Keratinocyte (primary cell): ENCODE data around the gene DUSP16. TPM values are rescaled to one million over a fixed set of nuclear protein-coding genes. Genes with fewer than 3 reads are reported as not detected.

Experiments used
- DNase-seq: peaks from one replicate; pipeline ENCODE4 v3.0.0-alpha.2; 2011; ENCODE audit warnings: low read depth, missing footprints, low spot score
- FAIRE-seq: peaks from 2 replicates; lab custom pipeline; 2011; peaks lifted over from hg19 to GRCh38; lab: Jason Lieb, UNC
- H2AFZ ChIP-seq: 2 replicates; pipeline ENCODE4 v1.6.0; 2012; ENCODE audit warnings: low read length, control low read depth, inconsistent platforms; ENCODE audit not compliant: control insufficient read depth
- H3K27ac ChIP-seq: 2 replicates; pipeline ENCODE4 v1.5.1; 2011; ENCODE audit warnings: low read length; ENCODE audit not compliant: control insufficient read depth, insufficient read depth
- H3K27me3 ChIP-seq: 3 replicates; pipeline ENCODE4 v1.6.0; 2011; ENCODE audit warnings: low read length; ENCODE audit not compliant: control insufficient read depth, insufficient read depth; ENCODE audit errors: extremely low read depth
- H3K36me3 ChIP-seq, 2 experiments: 2 replicates in 1 of 2; 3 replicates in 1 of 2; pipeline ENCODE4 v1.5.1; 2011; ENCODE audit warnings: low read length in 2 of 2, mild to moderate bottlenecking in 1 of 2; ENCODE audit not compliant: control insufficient read depth in 2 of 2, insufficient read depth in 2 of 2; ENCODE audit errors: extremely low read depth in 1 of 2
- H3K4me1 ChIP-seq: 3 replicates; pipeline ENCODE4 v1.5.1; 2011; ENCODE audit warnings: low read length; ENCODE audit not compliant: control insufficient read depth, insufficient read depth; ENCODE audit errors: extremely low read depth
- H3K4me2 ChIP-seq: 3 replicates; pipeline ENCODE4 v1.6.0; 2011; ENCODE audit warnings: low read depth, low read length; ENCODE audit not compliant: control insufficient read depth, insufficient read depth; ENCODE audit errors: extremely low read depth
- H3K4me3 ChIP-seq, 3 experiments: fragments of 200-600 bp in 1 of 3; sonication (generic) in 1 of 3; 2 replicates in 2 of 3; 3 replicates in 1 of 3; pipeline ENCODE4 v1.5.1; 2011 to 2016; ENCODE audit warnings: low read length in 3 of 3, mild to moderate bottlenecking in 3 of 3, control low read depth in 2 of 3, inconsistent platforms in 1 of 3, low read depth in 1 of 3, mixed read lengths in 1 of 3, mixed run types in 1 of 3, moderate library complexity in 1 of 3; ENCODE audit not compliant: control insufficient read depth in 2 of 3, insufficient read depth in 2 of 3; ENCODE audit errors: extremely low read depth in 1 of 3
- H3K79me2 ChIP-seq: 2 replicates; pipeline ENCODE4 v1.6.0; 2012; ENCODE audit warnings: low read length; ENCODE audit not compliant: control insufficient read depth, insufficient read depth
- H3K9ac ChIP-seq: 3 replicates; pipeline ENCODE4 v1.6.0; 2011; ENCODE audit warnings: low read length; ENCODE audit not compliant: control insufficient read depth, insufficient read depth; ENCODE audit errors: extremely low read depth
- H3K9me1 ChIP-seq: 3 replicates; pipeline ENCODE4 v1.6.0; 2011; ENCODE audit warnings: low read length; ENCODE audit not compliant: control insufficient read depth, insufficient read depth; ENCODE audit errors: extremely low read depth
- H3K9me3 ChIP-seq: 2 replicates; pipeline ENCODE4 v1.5.1; 2012; ENCODE audit warnings: low read depth, low read length; ENCODE audit not compliant: control insufficient read depth
- H4K20me1 ChIP-seq: 3 replicates; pipeline ENCODE4 v1.6.0; 2011; ENCODE audit warnings: low read length; ENCODE audit not compliant: control insufficient read depth, insufficient read depth; ENCODE audit errors: extremely low read depth
- EZH2 ChIP-seq: IDR thresholded peaks from one replicate; pipeline ENCODE4 v1.6.1; 2012; ENCODE audit warnings: inconsistent platforms, mild to moderate bottlenecking, low read length, moderate library complexity
- dilution Hi-C: fragments of 300-500 bp; cut with MboI; formaldehyde crosslinking; loops from one replicate; pipeline ENCODE4 v1.7.0; 2020; ENCODE audit warnings: low sequenced_read_pairs; ENCODE audit not compliant: extremely low pct_ligation_motif_present
- polyA plus RNA-seq, 5 experiments: library from polyadenylated mRNA; depleted of rRNA in 3 of 5; stranded (reverse) in 3 of 5; stranded (forward) in 1 of 5; unstranded in 1 of 5; fragments of >200 nt; gene quantifications; 1 replicate in 1 of 5; 2 replicates in 3 of 5; 3 replicates in 1 of 5; pipeline versions ENCODE4 v1.2.1 to v1.2.3, GENCODE V29; 2011 to 2012; ENCODE audit warnings: missing spikeins in 2 of 5, low read depth in 1 of 5, low replicate concordance in 1 of 5
- TF ChIP-seq, protein P1 (sequence below), 3 experiments: IDR thresholded peaks in 1 of 3; conservative IDR thresholded peaks in 1 of 3; optimal IDR thresholded peaks in 1 of 3; 2 replicates in 2 of 3; 3 replicates in 1 of 3; pipeline versions ENCODE3 to v1.5.1; 2011; ENCODE audit warnings: low read length in 3 of 3, mild to moderate bottlenecking in 3 of 3, moderate library complexity in 2 of 3, control low read depth in 1 of 3, inconsistent platforms in 1 of 3; ENCODE audit not compliant: insufficient read depth in 2 of 3; ENCODE audit errors: extremely low read depth in 1 of 3

Gene DUSP16
- polyA plus RNA-seq, 1 donor (not counting 4 experiments of a cell fraction or from before 2014, with no cell fraction given): 9.3 TPM

DNA sequence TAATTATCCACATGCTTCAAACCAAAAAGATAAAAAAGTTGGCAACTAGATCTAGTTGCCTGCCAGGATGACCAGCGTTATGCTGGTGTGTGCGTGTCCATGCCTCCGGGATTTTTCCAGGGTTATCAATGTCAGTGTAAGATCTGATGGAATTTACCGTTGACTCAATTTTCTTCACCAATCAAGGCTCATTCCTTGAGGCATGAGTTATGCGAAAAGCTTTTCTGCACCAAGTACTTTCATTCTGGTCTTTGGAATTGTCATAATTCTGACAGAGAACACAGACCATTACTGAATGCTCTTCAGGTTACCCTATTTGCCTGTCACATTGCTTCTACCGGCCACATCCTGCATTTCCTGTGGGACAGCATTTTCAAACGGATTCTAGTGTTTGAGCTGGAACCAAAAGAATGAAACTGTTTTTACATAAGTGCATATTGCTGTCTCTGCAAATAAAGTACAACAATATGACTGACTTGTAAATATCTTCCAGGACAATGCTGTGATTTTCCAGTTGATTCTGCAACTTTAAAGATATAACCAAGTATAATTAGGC, 91.8 kb downstream of the DUSP16 start:
- no peak overlapping the region for H3K4me3 ChIP-seq
- no peak overlapping the region for H3K9ac ChIP-seq
- H3K4me2 ChIP-seq: no peak overlapping the region
- no peak for TF ChIP-seq EZH2
- TF ChIP-seq, protein P1, sequence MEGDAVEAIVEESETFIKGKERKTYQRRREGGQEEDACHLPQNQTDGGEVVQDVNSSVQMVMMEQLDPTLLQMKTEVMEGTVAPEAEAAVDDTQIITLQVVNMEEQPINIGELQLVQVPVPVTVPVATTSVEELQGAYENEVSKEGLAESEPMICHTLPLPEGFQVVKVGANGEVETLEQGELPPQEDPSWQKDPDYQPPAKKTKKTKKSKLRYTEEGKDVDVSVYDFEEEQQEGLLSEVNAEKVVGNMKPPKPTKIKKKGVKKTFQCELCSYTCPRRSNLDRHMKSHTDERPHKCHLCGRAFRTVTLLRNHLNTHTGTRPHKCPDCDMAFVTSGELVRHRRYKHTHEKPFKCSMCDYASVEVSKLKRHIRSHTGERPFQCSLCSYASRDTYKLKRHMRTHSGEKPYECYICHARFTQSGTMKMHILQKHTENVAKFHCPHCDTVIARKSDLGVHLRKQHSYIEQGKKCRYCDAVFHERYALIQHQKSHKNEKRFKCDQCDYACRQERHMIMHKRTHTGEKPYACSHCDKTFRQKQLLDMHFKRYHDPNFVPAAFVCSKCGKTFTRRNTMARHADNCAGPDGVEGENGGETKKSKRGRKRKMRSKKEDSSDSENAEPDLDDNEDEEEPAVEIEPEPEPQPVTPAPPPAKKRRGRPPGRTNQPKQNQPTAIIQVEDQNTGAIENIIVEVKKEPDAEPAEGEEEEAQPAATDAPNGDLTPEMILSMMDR (optimal IDR thresholded peaks at IDR 0.05 in 1 of 3, IDR thresholded peaks at IDR 0.05 in 1 of 3, conservative IDR thresholded peaks at IDR 0.05 in 1 of 3; ENCODE audit: extremely low read depth in 1 of 3, insufficient read depth in 2 of 3, low read length in 3 of 3): no peak
- no peaks in the 10 kb centered on the region for H4K20me1 ChIP-seq
- no peak overlapping the region for H2AFZ ChIP-seq
- no peaks in the 10 kb centered on the region for H3K9me1 ChIP-seq
- H3K4me1 ChIP-seq: peaks cover 17% of the 10 kb centered on the region
- no peaks in the 10 kb centered on the region for H3K9me3 ChIP-seq
- no peaks in the 10 kb centered on the region for H3K79me2 ChIP-seq
- H3K36me3 ChIP-seq: peaks cover 0 to 4% of the 10 kb centered on the region in 2 experiments
- no peak overlapping the region for H3K27ac ChIP-seq
- H3K27me3 ChIP-seq: no peaks in the 10 kb centered on the region
- dilution Hi-C loops: no loop called here
- no peak for DNase-seq
- no peak for FAIRE-seq

GRCh38 chr12:12469386-12469785, 93.3 kb downstream of the DUSP16 start:
- no peak for TF ChIP-seq EZH2
- TF ChIP-seq, protein P1 (optimal IDR thresholded peaks at IDR 0.05 in 1 of 3, IDR thresholded peaks at IDR 0.05 in 1 of 3, conservative IDR thresholded peaks at IDR 0.05 in 1 of 3; ENCODE audit: extremely low read depth in 1 of 3, insufficient read depth in 2 of 3, low read length in 3 of 3): no peak
- Histone ChIP-seq H3K4me3 (no peak overlapping the region), H3K4me2 (peak overlapping the region; percentile 65), H3K27me3 (no peaks in the 10 kb centered on the region), H3K9me1 (no peaks in the 10 kb centered on the region), H2AFZ (no peak overlapping the region), H3K9ac (peak overlapping the region; percentile 43), H3K36me3 (peaks cover 0 to 2% of the 10 kb centered on the region in 2 experiments), H4K20me1 (no peaks in the 10 kb centered on the region), H3K27ac (peak overlapping the region; percentile 77), H3K9me3 (no peaks in the 10 kb centered on the region), H3K4me1 (peaks cover 17% of the 10 kb centered on the region), H3K79me2 (no peaks in the 10 kb centered on the region)
- DNase-seq (peak; percentile 90), FAIRE-seq (peak; percentile 74)
- dilution Hi-C loops: no loop called here
